DMS79 (cell line): ENCODE data around the gene FAM110A.
A peak's percentile ranks its signal among the peaks of the same experiment; 100 is the strongest.
"Not testable (repeated sequence)": the region's sequence is repeated elsewhere in the genome, so short reads cannot be mapped to it uniquely, and the experiment has no call there.

Experiments used
- DNase-seq: peaks from one replicate; lab custom pipeline; 2025; lab: John Stamatoyannopoulos, UW

The FAM110A gene

DNA sequence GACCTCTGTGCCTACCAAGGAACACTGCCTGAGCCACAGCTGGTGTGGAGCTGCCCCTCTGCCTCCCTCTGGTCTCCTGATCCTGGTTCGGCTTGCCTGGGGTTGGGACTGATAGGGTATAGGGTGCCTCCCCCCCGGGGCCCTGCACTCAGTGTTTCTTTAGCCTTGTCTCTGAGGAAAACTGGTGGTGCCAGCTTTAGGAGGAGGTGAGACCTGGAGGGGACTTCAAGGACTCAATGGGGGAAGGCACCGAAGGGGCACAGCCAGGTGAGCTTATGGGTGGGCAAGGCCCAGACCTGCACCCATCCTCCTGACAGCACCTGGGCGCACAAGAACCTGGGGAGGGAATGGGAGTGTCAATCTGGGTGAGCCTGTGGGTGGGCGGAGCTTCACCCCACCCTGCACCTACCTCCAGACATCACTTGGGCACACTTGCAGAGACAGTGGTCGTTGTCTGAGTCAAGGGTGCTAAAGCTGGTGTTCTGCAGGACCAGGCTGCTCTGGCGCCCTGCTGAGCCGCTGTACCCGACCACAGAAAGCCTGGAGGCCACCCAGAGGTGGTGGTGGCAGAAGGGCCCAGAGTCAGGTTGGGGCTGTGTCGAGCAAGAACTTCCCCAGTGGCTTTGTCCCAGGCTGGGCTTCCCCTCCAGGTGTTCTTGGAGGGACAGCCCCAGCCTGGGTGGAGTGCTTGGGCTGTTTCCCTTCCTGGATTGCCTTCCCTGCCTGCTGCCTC, 40.5 kb downstream of the FAM110A start:
- DNase-seq, result no peak

DNA sequence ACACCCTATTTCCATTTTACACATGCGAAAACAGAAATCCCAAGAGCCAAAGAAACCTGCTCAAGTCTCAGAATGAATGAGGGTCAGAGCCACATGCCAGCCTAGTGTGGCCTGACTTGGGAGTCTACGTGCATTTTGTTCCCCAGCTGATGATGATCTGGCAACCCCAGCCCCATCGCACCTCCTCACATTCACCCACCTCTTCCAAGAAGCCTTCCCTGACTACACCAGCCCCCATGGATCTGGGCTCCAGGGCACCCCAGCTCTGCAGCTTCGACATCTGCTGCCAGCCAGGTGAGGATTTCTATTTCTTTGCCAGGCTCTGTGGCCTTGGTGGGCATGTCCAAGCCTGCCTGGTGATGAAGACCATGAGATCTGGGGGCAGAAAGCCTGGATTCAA, 41.6 kb downstream of the FAM110A start:
- DNase-seq, result no peak

DNA sequence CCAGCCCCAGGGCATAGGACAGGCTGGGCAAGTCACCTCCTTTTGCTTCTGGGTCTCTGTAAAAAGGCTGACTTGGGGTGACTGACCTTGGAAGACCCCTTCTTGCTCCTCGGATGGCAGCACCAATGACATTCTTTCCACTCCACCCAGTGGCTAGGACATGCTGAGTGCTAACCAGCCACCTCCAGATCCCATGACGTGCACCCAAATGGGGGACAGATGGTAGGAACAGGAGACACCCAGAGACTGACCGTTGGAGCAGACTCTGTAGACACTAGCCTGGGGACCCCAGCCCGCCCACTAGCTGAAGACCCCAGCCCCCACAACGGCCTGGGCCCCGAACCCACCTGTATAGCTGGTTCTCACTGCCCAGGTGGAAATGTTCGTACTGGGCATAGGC, 44.3 kb downstream of the FAM110A start:
- no peak for DNase-seq

DNA sequence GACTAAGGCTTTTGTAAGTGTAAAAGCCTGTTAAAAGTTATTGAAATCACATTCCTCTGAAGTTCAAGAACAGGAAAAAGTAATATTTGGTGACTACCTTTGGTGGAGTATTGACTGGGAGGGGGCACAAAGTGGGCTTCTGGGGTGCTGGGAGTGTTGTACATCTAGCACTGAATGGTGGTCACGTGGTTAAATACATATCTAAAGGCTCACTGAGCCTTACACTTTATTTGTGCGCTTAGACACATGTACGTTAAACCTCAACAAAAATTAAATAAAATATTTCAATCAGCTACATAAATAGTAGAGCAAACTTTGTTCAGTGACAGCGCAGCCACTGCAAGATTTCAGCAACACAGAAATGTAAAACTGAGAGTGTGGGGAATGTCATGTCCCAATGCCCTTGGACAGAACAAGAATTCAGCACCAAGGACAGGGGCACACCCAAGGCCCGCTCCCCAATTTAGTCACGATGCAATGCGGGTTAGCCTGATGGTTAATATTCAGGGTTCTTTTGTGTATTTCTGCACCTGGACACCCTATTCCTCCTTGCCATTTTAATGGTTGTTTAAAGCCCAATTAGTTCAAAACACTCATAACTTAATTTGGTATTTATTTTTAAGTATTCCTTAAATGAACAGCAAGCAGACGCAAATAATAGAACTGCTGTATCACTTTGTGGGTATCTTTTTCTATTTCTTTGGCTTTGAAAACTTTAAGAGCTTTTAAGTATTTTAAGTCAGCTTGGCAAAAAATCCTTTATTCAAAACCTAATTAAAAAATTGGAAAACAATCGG, 45.2 kb downstream of the FAM110A start:
- DNase-seq, result no peak

DNA sequence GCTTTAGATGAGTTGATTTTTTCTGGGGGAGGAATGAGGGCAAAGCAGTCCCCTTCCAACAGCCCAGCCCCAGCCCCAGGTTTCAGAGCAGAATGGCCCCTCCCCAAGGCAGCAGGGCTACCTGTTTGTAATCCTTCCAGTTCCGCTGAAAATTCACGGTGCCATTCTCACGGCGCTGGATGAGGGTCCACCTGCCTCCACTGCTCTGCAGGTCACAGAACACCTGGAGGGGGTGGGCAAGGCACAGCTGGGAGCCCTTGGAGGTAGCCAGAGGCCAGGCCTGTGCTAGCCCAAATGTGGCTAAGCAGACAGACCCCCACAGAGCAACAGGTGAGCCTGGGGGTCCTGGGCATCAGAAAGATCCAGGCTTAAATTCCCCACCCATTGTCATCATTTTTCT, 46.1 kb downstream of the FAM110A start:
- DNase-seq, result no peak

DNA sequence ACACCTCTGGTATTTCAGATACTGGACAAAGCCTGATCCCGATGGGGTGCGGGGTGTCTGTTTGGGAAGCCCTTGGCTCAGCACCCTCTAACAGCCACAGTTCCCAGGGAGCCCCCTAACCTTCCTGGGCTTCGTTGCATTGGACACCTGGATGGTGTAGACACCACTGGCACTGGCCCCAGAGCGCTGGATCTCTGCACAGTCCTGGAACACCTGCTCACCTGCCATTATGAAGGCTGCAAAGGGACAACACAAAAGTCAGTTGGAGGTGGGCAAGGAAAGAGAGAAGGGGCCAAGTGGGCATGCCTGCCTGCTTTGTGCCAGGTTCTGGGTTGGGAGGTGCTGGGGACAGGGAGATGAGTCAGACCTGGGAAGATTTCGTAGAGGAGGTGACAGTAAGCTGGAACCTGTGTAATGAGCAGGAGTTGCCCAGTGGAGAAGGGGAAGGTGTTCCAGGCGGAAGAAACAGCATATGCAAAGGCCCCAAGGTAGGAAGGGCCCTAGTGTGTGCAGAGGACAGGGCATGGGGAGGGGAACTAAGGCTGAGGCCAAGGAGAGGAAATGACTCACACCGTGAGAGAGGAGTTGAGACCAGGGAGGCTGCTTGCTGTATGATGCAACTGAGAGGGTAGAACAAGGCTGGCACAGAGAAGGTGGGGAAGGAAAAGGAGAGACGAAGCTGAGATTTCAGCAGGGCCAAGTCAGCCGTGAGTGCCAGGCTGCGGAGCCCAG, 47.7 kb downstream of the FAM110A start:
- no peak for DNase-seq

DNA sequence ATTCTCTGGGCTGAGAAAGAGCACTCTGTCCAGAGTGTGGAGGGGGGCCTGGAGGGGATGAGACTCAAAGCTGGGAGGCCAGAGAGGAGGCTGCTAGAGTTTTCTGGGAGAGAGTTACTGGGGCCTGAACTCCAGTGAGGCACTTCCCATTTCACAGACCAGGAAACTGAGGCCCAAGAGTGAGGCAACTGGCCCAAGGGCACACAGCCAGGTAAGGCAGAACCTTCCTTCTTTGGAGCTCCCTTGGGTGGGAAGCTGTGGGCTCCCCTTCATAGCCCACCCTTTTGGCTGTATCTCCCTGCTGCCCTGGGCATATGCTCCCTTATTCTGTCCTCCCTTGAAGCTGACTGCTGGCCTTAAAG, 48.2 kb downstream of the FAM110A start:
- no peak for DNase-seq

DNA sequence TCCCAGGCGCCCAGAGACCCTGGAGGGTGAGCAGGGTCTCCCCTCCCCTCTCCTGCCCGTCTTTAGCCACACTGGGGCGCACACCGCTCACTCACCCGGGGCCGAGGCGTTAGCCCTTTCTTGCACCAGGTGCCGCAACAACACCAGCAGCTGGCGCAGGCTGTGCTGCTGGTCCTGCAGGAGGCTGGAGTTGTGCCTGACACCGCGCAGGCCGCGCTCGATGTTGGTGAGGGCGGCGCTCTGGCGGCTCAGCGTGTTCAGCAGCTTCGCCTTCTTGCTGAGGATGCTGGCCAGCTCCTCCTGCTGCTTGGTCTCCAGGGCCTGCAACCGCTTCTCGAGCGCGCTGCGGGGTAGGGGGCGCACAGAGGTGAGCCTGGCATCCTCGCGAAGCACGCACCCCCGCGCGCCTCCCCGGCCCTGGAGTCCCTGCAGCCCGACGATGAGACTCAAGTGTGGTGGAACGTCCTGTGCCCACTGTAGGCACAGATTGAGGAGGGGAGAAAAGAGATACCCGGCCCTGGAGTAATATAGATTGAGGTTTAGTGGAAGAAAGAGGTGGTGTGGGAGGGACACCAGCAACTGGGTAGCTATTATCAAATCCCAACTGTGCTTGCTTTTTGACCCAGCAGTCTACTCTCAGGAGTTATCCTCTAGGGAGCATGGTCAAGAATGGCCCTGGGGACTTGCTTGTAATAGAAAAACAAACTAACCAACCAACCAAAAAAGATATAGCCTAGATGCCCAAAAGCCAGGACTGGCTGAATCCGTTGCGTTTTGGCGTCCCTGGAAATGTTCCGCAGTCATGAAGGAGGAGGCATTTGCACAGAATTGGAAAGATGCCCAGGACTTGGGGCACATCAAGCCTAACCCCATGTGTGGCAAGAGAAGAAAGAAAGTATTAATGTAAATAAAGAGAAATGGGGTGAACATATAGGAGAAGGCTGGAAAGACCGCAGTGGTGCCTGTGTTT, 51.8 kb downstream of the FAM110A start:
- peak; percentile 57 for DNase-seq

DNA sequence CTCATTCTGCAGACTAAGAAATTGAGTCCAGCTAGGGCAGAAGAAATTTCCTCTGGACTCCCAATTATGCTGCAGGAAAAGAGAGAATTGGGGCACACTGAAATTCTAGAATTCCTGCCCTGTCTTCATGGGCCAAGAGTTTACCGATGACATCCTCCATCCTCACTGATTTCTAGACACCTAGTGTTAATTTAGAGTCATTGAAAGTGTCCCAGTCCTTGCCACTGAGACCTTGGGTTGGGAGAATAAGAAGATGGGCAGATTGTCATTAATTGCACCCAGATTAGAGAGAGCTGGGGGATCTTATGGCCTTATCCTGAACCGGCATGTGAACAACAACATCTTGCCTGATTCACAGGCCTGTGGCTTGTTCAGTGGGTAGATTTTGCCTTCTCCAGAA, 53.6 kb downstream of the FAM110A start:
- DNase-seq, result no peak

DNA sequence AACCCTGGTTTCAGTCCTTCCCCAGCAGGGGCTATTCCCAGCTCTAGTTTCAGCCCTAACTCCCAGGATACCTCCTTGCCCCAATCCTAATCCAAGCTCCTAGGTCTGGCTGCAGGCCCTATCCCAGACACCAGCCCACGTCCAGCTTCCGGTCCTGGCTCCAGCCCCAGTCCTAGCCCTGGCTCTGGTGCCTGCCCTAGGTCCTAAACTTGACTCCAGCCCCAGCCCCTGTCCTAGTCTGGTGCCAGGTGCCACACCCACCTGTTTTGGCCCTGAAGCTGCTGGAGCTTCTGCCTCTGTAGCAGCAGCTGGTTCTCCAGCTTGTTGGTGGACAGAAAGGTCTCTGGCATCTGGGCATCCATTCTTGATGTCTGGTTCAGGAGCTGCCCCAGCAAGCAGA, 54.5 kb downstream of the FAM110A start:
- DNase-seq, result no peak

DNA sequence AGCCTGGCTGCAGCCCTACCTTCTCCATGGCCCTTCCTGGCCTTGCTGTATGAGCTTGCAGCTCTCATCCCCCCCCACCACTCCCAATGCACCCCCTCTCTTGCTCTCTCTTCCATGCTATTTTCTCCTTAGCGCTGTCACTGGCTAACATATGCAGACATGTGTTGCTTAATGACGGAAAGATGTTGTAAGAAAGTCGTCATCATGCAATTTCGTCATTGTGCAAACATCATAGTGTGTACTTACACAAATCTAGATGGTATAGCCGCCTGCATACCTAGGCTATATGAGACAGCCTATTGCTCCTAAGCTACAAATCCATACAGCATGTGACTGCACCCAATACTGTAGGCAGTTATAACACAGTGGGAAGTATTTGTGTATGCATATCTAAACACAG, 55.6 kb downstream of the FAM110A start:
- no peak for DNase-seq

DNA sequence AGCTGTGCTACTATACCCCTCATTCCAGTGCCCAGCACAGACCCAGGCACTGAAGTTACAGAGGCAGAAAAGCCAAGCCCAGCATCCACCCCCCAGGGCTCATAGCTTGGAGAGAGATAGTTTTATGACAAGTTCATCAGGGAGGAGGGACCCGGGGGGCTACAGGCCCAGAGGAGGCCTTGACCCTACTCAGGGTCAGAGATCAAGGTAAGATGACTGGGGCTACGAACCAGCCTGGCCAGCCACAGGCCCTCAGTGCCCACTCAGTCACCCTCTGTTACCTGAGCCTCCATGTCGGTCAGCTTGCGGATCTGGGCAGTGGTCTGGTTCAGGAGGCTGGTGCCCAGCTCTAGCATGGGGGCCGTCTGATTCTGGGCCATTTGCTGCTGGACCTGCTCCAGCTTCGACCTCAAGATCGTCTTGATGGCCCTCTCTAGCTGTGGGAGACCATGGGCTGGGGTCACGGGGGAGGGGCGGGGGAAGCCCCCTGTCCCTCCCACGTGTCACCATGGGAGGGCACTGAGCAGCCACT, 56.5 kb downstream of the FAM110A start:
- no peak for DNase-seq

DNA sequence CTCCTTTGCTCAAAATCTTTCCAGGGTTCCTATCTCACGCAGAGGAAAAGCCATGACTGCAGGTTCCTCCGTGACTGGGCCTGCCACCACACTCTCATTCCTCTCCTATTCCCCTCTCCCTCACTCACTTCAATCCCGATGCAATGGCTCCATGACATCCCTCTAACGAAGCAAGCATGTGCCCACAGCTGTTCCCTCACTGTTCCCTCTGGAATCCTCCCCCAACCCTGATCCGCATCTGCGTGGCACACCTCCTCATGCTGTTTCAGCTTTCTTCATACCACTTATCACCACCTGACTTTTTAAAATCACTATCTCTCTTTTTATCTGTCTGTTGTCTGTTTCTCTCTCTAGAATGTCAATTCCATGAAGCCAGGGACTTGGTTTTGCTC, 57.1 kb downstream of the FAM110A start:
- DNase-seq, result no peak

DNA sequence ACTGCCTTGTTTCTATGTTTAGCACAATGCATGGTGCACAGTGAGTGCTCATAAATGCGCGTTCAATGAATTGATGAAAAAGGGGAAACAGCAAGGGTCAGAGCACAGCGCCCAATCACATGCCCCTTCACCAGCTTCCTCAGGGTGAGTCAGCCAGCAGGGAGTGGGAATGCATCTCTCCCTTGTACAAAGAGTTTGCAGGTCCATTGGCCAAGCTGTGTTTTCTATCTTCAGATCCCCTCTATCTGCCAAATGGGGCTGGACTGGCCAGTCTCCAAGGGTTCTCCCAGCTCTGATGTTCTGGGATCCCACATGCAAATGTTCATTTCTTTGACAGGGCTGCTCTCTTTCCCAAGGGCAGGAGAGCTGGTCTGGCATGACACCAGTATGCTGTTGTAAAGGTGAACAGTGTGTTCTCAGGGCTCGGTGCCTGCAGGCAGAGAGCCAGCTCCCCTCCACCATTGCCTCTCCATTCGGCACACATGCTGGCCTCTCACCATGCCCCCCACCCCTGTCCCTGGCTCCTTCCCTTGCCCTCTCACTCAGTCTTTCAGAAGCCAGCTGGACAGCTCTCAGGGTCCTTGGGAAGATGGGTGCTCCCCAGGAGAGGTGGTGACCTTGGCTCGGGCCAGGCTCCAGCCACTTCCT, 57.7 kb downstream of the FAM110A start:
- DNase-seq, result peak; percentile 57

DNA sequence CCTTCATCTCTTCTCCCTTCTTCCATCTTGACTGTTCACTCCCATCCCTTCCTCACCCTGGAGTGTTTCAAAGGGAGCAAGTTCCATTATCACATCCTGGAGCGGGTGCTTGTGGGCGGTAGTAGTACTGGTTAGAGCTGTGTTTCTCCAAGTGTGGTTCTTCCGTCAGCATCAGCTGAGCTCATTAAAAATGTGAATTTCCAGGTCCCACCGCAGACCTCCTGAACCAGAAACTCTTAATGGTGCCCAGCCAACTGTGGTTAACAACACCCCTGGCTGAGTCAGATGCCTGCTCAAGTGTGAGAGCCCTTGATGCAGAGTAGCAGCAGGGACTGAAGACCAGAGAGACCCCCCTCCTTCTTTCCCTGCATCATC, 58.2 kb downstream of the FAM110A start:
- DNase-seq, result peak; percentile 91

DNA sequence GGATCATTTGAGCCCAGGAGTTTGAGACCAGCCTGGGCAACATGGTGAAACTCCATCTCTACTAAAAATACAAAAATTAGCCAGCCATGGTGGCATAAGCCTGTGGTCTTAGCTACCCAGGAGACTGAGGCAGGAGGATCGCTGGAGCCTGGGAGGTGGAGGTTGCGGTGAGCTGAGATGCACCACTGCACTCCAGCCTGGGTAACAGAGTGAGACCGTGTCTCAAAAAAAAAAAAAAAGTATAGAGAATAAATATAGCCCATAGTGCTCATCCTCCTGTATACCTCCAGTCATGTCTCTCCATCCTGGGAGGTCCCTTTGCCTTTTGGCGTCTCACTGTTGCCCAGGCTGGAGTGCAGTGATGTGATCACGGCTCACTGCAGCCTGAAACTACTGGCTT, 58.9 kb downstream of the FAM110A start:
- not testable (repeated sequence) for DNase-seq
